HEK293 (cell line): Measurements from ENCODE around the gene TSBP1.

Source experiments
- CTCF ChIA-PET: fragments of 350-600 bp; formaldehyde crosslinking; extraction: SDS; loops from one replicate; lab custom pipeline; 2021; ENCODE audit warnings: antibody characterized with exemption; lab: Yijun Ruan, JAX
- POLR2A ChIA-PET: fragments of 300-600 bp; formaldehyde crosslinking; extraction: SDS; loops from one replicate; lab custom pipeline; 2020; ENCODE audit warnings: antibody characterized with exemption, inconsistent platforms; lab: Yijun Ruan, JAX
- H3K27ac ChIP-seq: fragments of 200-500 bp; sonication (Bioruptor generic); 2 replicates; pipeline ENCODE4 v1.5.1; 2014; ENCODE audit warnings: low read depth, low read length, control low read depth, inconsistent platforms; ENCODE audit errors: extremely low read depth
- H3K36me3 ChIP-seq, 2 experiments: fragments of 200-500 bp in 1 of 2; sonication (Bioruptor generic) in 1 of 2; 1 replicate in 1 of 2; 2 replicates in 1 of 2; pipeline ENCODE4 v1.5.1; 2014 to 2017; ENCODE audit warnings: inconsistent platforms in 2 of 2, low read length in 2 of 2; ENCODE audit not compliant: control insufficient read depth in 2 of 2, insufficient read depth in 1 of 2
- H3K4me1 ChIP-seq: fragments of 200-500 bp; sonication (Bioruptor generic); 2 replicates; pipeline ENCODE4 v1.5.1; 2014; ENCODE audit warnings: mild to moderate bottlenecking, low read length, inconsistent platforms; ENCODE audit not compliant: control insufficient read depth, insufficient read depth
- H3K4me3 ChIP-seq: 2 replicates; pipeline ENCODE4 v1.5.1; 2011; ENCODE audit warnings: low read depth, mild to moderate bottlenecking, control low read depth, low read length, moderate library complexity
- H3K9me3 ChIP-seq: fragments of 200-500 bp; sonication (Bioruptor generic); 2 replicates; pipeline ENCODE4 v1.5.1; 2014; ENCODE audit warnings: low read depth, low read length, inconsistent platforms; ENCODE audit not compliant: control insufficient read depth, insufficient read depth
- HOXD13 ChIP-seq: sonication (generic); formaldehyde crosslinking; IDR thresholded peaks from 2 replicates; pipeline ENCODE4 v1.8.0; 2022; ENCODE audit warnings: missing genetic modification reagents, borderline replicate concordance
- KLF16 ChIP-seq: fragments of 450-650 bp; formaldehyde crosslinking; IDR thresholded peaks from 2 replicates; pipeline ENCODE4 v1.5.1; 2017; ENCODE audit warnings: missing biosample characterization, missing genetic modification characterization
- OVOL3 ChIP-seq: fragments of 450-650 bp; formaldehyde crosslinking; IDR thresholded peaks from 2 replicates; pipeline ENCODE4 v1.5.1; 2016; ENCODE audit warnings: missing biosample characterization, missing genetic modification characterization
- PRDM1 ChIP-seq: fragments of 450-650 bp; formaldehyde crosslinking; IDR thresholded peaks from 2 replicates; pipeline ENCODE4; 2016; ENCODE audit warnings: missing biosample characterization, missing genetic modification characterization
- TRIM28 ChIP-seq: IDR thresholded peaks from 2 replicates; pipeline ENCODE4 v1.6.1; 2011; ENCODE audit warnings: low read length, control low read depth, borderline replicate concordance
- YY1 ChIP-seq: fragments of 450-650 bp; formaldehyde crosslinking; IDR thresholded peaks from 2 replicates; pipeline ENCODE4 v1.5.1; 2018; ENCODE audit warnings: missing biosample characterization, missing genetic modification characterization
- ZBTB21 ChIP-seq: fragments of 450-650 bp; formaldehyde crosslinking; IDR thresholded peaks from 2 replicates; pipeline ENCODE4 v1.5.1; 2017; ENCODE audit warnings: missing biosample characterization, missing genetic modification characterization
- ZFP69B ChIP-seq: fragments of 450-650 bp; formaldehyde crosslinking; IDR thresholded peaks from 2 replicates; pipeline ENCODE4 v1.5.1; 2016; ENCODE audit warnings: missing biosample characterization, missing genetic modification characterization
- ZNF133 ChIP-seq: fragments of 450-650 bp; formaldehyde crosslinking; IDR thresholded peaks from 2 replicates; pipeline ENCODE4 v1.5.1; 2016; ENCODE audit warnings: missing biosample characterization, missing genetic modification characterization
- ZNF18 ChIP-seq: fragments of 450-650 bp; formaldehyde crosslinking; IDR thresholded peaks from 2 replicates; pipeline ENCODE4 v1.5.1; 2016; ENCODE audit warnings: missing biosample characterization, missing genetic modification characterization
- ZNF248 ChIP-seq: fragments of 450-650 bp; formaldehyde crosslinking; IDR thresholded peaks from 2 replicates; pipeline ENCODE4 v1.5.1; 2017; ENCODE audit warnings: missing biosample characterization, missing genetic modification characterization
- ZNF530 ChIP-seq: fragments of 450-650 bp; formaldehyde crosslinking; IDR thresholded peaks from 2 replicates; pipeline ENCODE4 v1.5.1; 2016; ENCODE audit warnings: low read depth, missing biosample characterization, missing genetic modification characterization
- TF ChIP-seq, protein P1 (sequence below): fragments of 450-650 bp; formaldehyde crosslinking; IDR thresholded peaks from 2 replicates; pipeline ENCODE4 v1.5.1; 2016; ENCODE audit warnings: missing biosample characterization, missing genetic modification characterization
- TF ChIP-seq, protein P2 (sequence below): fragments of 450-650 bp; formaldehyde crosslinking; IDR thresholded peaks from 2 replicates; pipeline ENCODE4 v1.5.1; 2016; ENCODE audit warnings: missing biosample characterization, missing genetic modification characterization, low read depth

Gene TSBP1

GRCh38 chr6:32393665-32394420, 22.1 kb upstream of the TSBP1 start (continued):
- TF ChIP-seq, protein P1, sequence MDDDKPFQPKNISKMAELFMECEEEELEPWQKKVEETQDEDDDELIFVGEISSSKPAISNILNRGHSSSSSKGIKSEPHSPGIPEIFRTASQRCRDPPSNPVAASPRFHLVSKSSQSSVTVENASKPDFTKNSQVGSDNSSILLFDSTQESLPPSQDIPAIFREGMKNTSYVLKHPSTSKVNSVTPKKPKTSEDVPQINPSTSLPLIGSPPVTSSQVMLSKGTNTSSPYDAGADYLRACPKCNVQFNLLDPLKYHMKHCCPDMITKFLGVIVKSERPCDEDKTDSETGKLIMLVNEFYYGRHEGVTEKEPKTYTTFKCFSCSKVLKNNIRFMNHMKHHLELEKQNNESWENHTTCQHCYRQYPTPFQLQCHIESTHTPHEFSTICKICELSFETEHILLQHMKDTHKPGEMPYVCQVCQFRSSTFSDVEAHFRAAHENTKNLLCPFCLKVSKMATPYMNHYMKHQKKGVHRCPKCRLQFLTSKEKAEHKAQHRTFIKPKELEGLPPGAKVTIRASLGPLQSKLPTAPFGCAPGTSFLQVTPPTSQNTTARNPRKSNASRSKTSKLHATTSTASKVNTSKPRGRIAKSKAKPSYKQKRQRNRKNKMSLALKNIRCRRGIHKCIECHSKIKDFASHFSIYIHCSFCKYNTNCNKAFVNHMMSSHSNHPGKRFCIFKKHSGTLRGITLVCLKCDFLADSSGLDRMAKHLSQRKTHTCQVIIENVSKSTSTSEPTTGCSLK (tag by site-specific recombination), result no peak
- TF ChIP-seq TRIM28 (peak; percentile 90), ZFP69B (tag by site-specific recombination) (no peak), HOXD13 (no peak), OVOL3 (tag by site-specific recombination) (no peak), ZNF248 (no peak), ZNF530 (tag by site-specific recombination) (no peak), ZNF18 (no peak)
- TF ChIP-seq, protein P2, sequence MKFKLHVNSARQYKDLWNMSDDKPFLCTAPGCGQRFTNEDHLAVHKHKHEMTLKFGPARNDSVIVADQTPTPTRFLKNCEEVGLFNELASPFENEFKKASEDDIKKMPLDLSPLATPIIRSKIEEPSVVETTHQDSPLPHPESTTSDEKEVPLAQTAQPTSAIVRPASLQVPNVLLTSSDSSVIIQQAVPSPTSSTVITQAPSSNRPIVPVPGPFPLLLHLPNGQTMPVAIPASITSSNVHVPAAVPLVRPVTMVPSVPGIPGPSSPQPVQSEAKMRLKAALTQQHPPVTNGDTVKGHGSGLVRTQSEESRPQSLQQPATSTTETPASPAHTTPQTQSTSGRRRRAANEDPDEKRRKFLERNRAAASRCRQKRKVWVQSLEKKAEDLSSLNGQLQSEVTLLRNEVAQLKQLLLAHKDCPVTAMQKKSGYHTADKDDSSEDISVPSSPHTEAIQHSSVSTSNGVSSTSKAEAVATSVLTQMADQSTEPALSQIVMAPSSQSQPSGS (tag by site-specific recombination), result no peak

GRCh38 chr6:32391505-32391904, 19.8 kb upstream of the TSBP1 start:
- ChIA-PET CTCF (no interaction called here), POLR2A (no interaction called here)
- H3K27ac ChIP-seq, result no peak overlapping the region

GRCh38 chr6:32387589-32388340, 16.1 kb upstream of the TSBP1 start:
- no peaks in the 10 kb centered on the region for H3K36me3 ChIP-seq
- H3K4me1 ChIP-seq, result no peaks in the 10 kb centered on the region
- no peak overlapping the region for H3K27ac ChIP-seq
- H3K4me3 ChIP-seq, result no peak overlapping the region
- POLR2A ChIA-PET, result no interaction called here
- TF ChIP-seq PRDM1 (tag by site-specific recombination) (peak; percentile 52; the same call in 1 of the 2 replicates), YY1 (tag by site-specific recombination) (no peak)
- CTCF ChIA-PET, result interaction anchor here (0.6 to 1.7 kb wide), 3 partner anchors 24 to 399 kb away, joined by 3 to 5 read pairs (median 4); no protein-coding TSS in a partner anchor
- no peaks in the 10 kb centered on the region for H3K9me3 ChIP-seq

More at GRCh38 chr6:32391505-32391904, 19.8 kb upstream of the TSBP1 start:
- Histone ChIP-seq H3K36me3 (no peaks in the 10 kb centered on the region), H3K4me1 (no peaks in the 10 kb centered on the region), H3K9me3 (no peaks in the 10 kb centered on the region), H3K4me3 (no peak overlapping the region)
- TF ChIP-seq ZNF133, result no peak
- TF ChIP-seq ZBTB21, result no peak
- no peak for TF ChIP-seq KLF16 (tag by site-specific recombination)
